Brain microvascular endothelial cell (primary cell): ENCODE data around the gene SMIM7.

Experiments used
- DNase-seq: peaks from one replicate; pipeline ENCODE4 v3.0.0-alpha.2; 2020
- H3K27ac ChIP-seq: fragments of 250-450 bp; sonication (Bioruptor Pico); 2 replicates; pipeline ENCODE4 v1.5.1; 2020; ENCODE audit warnings: mild to moderate bottlenecking, moderate library complexity
- H3K27me3 ChIP-seq: fragments of 250-450 bp; sonication (Bioruptor Pico); replicated peaks from 2 replicates; pipeline ENCODE4 v1.5.1; 2020; ENCODE audit warnings: mild to moderate bottlenecking
- H3K36me3 ChIP-seq: fragments of 250-450 bp; sonication (Bioruptor Pico); replicated peaks from 2 replicates; pipeline ENCODE4 v1.5.1; 2020; ENCODE audit warnings: mild to moderate bottlenecking
- H3K4me3 ChIP-seq: 2 replicates; pipeline ENCODE4 v1.5.1; 2011; ENCODE audit warnings: low read depth, mild to moderate bottlenecking, control low read depth, low read length, moderate library complexity
- in situ Hi-C: cut with HindIII; loops from 2 replicates; pipeline ENCODE4 v1.10.0; 2017; ENCODE audit warnings: low sequenced_read_pairs, low pct_ligation_motif_present
- TF ChIP-seq, protein P1 (sequence below): IDR thresholded peaks from 2 replicates; pipeline ENCODE4 v1.5.1; 2011; ENCODE audit warnings: low read depth, mild to moderate bottlenecking, moderate library complexity, low read length, control low read depth, inconsistent platforms; ENCODE audit errors: missing control alignments

SMIM7 gene

DNA sequence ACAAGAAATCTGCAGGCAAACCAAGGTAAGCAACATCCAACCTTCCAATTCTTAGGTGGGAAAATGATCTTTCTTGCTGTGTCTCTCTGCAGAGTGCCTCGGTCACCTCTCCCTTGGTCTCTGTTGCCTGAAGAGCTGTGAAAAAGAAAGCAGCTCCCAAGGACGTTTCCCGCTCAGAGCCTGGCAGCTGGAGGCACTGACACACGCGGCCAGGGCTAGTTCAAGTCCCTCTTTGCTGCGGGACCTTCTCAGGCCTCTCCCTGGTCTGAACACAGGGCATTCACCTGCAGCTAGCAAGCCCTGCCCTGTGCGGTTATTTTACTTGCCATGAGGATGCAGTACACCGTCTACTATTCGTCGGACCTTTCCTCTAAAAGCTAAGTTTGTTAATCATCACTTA, 35.7 kb downstream of the SMIM7 start:
- in situ Hi-C loops, result no loop called here

DNA sequence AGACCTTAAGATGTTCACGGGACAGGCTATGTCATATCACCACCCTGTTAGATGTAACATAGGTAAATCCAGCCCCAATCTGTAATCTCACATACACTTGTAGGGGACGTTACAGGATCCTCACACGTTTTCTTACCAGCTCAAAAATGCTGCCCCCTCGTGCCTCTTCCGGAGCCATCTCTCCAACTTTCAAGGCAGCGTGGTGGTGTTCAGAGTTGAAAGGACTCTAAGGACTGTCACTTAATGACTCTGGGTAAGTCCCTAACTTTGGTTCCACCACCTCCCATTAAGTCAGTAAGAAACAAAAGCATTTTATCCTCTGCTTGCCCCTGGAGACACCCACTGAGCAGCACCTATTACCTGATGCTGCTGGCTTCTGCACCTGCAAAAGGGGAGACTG, 36.4 kb downstream of the SMIM7 start:
- no peak for DNase-seq
- in situ Hi-C loops, result no loop called here
- Histone ChIP-seq H3K4me3 (no peak overlapping the region), H3K27ac (no peak overlapping the region), H3K27me3 (no peaks in the 10 kb centered on the region), H3K36me3 (peaks cover 3% of the 10 kb centered on the region)
- TF ChIP-seq, protein P1, sequence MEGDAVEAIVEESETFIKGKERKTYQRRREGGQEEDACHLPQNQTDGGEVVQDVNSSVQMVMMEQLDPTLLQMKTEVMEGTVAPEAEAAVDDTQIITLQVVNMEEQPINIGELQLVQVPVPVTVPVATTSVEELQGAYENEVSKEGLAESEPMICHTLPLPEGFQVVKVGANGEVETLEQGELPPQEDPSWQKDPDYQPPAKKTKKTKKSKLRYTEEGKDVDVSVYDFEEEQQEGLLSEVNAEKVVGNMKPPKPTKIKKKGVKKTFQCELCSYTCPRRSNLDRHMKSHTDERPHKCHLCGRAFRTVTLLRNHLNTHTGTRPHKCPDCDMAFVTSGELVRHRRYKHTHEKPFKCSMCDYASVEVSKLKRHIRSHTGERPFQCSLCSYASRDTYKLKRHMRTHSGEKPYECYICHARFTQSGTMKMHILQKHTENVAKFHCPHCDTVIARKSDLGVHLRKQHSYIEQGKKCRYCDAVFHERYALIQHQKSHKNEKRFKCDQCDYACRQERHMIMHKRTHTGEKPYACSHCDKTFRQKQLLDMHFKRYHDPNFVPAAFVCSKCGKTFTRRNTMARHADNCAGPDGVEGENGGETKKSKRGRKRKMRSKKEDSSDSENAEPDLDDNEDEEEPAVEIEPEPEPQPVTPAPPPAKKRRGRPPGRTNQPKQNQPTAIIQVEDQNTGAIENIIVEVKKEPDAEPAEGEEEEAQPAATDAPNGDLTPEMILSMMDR, result no peak

More for the DNA sequence above, 35.7 kb downstream of the SMIM7 start:
- TF ChIP-seq, protein P1, result no peak
- Histone ChIP-seq H3K27ac (no peak overlapping the region), H3K27me3 (no peaks in the 10 kb centered on the region), H3K36me3 (peaks cover 3% of the 10 kb centered on the region), H3K4me3 (no peak overlapping the region)
- no peak for DNase-seq

DNA sequence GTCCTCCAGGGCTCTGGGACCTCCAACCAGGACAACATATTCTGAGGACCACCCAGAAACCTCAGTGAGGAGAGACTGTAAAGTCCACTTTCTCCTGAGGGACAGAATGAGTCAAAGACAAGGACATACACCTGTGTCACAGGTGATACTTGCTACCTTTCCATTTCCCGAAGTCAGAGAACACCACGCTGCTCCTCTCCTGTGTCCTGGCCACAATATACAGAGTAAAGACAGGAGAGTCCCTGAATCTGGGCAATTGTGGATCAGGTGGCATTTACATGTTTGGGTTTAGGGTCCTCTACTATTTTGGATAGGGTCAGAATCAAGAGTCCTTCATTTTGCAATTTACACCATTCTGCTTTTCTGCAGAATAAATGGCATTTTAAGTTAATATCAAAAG, 36.9 kb downstream of the SMIM7 start:
- TF ChIP-seq, protein P1, result no peak
- Histone ChIP-seq H3K27ac (no peak overlapping the region), H3K4me3 (no peak overlapping the region), H3K36me3 (peaks cover 3% of the 10 kb centered on the region), H3K27me3 (no peaks in the 10 kb centered on the region)
- in situ Hi-C loops, result no loop called here
- no peak for DNase-seq

DNA sequence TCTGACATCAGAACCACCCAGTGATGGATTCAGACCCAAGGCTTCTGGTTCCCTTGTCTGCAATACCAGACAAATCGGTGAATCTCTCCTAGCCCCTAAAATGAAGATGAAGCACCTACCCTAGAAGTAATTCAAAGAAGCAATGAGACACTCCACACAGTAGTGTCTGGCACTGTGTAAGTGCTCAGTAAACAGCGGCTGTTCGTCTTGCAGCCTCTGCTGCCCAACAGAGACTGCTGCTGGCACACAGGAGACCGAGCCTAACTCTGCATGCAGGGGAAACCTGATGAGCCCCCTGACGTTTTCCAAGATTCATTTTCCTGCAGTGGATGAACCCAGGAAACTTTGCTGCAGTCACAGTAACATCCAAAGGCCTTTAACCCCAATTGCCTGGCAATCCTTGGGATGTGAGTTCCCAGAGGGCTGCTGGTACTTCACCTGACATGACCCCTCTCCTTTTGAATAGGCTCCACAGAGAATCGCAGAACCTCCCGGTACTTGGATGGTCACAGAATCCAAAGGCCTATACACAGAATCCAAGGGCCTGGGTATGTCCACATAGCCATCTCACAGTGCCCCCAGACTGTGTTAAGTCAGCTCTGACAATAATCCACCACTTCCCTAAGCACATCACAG, 38.7 kb downstream of the SMIM7 start:
- TF ChIP-seq, protein P1, result no peak
- Histone ChIP-seq H3K4me3 (no peak overlapping the region), H3K27me3 (no peaks in the 10 kb centered on the region), H3K36me3 (peaks cover 3% of the 10 kb centered on the region), H3K27ac (no peak overlapping the region)
- in situ Hi-C loops, result no loop called here
- DNase-seq, result no peak

DNA sequence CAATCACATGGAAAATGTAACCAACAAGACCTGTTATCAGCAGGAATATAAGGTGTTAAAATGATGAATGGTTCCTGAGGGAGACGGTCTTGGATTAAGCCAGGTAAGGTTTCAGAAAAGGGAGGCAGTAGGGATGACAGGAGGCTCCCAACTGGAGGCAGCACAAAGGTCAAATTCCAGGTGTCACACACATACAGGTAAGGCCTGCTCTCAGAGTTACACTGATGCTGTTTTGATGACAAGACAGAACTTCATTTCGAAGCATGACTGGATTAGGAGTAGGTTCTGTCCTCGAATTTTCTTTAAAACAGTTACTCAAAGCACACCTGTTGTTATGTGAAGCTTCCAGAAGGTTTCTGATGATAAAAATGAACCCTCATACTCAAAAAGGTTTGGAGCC, 39.4 kb downstream of the SMIM7 start:
- Histone ChIP-seq H3K27ac (no peak overlapping the region), H3K36me3 (peaks cover 3% of the 10 kb centered on the region), H3K27me3 (no peaks in the 10 kb centered on the region), H3K4me3 (no peak overlapping the region)
- DNase-seq, result no peak
- TF ChIP-seq, protein P1, result no peak
- in situ Hi-C loops, result no loop called here

DNA sequence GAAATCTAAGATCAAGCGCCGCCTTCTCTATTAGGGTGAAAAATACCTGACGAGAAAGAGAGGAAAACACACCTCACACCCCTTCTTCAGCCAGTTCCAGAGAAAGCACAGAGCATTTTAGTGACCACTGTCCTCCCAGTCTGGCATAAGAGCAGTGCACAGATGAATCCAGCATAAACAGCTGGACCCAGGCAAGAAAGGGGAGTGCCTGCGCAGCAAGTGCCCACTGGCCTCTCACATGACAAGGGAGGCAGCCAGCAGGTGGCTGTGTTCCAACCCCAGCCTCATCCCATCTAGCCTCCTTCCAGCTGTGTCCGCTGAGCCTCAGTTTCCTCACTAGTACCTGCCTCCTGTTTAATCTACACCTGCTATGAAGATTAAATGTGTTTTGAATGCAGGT, 39.9 kb downstream of the SMIM7 start:
- Histone ChIP-seq H3K27me3 (no peaks in the 10 kb centered on the region), H3K36me3 (peaks cover 3% of the 10 kb centered on the region), H3K27ac (no peak overlapping the region), H3K4me3 (no peak overlapping the region)
- in situ Hi-C loops, result no loop called here
- TF ChIP-seq, protein P1, result no peak
- DNase-seq, result no peak
